ENCODE measurements around the gene ITGA3. TPM values are rescaled to one million over a fixed set of nuclear protein-coding genes. Genes with fewer than 3 reads are reported as not detected.
A peak's percentile ranks its signal among the peaks of the same experiment; 100 is the strongest.

ITGA3 gene
- total RNA-seq, 1 experiment from 2014 or later = 392 TPM

GRCh38 chr17:50111673-50112655 lies 56.1 kb downstream of the ITGA3 start:
- H3K4me2 ChIP-seq (ENCODE audit: low read length) = no peak overlapping the region
- H3K9me2 ChIP-seq (ENCODE audit: insufficient read depth) = no peaks in the 10 kb centered on the region
- H3K9me3 ChIP-seq (ENCODE audit: control insufficient read depth in 1 of 2, insufficient read depth in 1 of 2, low read depth in 1 of 2, low read length in 2 of 2) = no peaks in the 10 kb centered on the region
- H3K27ac ChIP-seq (ENCODE audit: low read depth, low read length) = 0 out of 2 replicates have a peak overlapping the region, but pooled peaks have one; percentile 19
- BruUV-seq (replicated peaks) = no TSS peak
- H3K27me3 ChIP-seq (ENCODE audit: insufficient read depth, low read length) = no peaks in the 10 kb centered on the region
- DNase-seq (ENCODE audit: low read depth, low spot score) = no peak
- ChIA-PET CTCF (interaction anchor here (0.9 to 1.6 kb wide), 3 partner anchors 12 to 49 kb away, joined by 3 to 10 read pairs (median 3); partner anchors contain the start of gene PDK2), POLR2A (interaction anchor here (0.8 kb wide), 1 partner anchor 12 kb away, joined by 3 read pairs; no protein-coding TSS in a partner anchor), RAD21 (ENCODE audit: low non-redundant PET in 1 of 2, low total read pairs in 2 of 2, uncharacterized antibody in 2 of 2, unreplicated experiment in 2 of 2) (no interaction called here)
- no peak overlapping the region for H3K4me3 ChIP-seq (replicated peaks in 1 of 2; ENCODE audit: low read depth in 1 of 2, low read length in 2 of 2)
- ATAC-seq = no peak
- no peaks in the 10 kb centered on the region for H3K79me2 ChIP-seq (ENCODE audit: insufficient read depth, low read length)
- H3K36me3 ChIP-seq (ENCODE audit: control insufficient read depth in 1 of 2, insufficient read depth in 2 of 2, low read length in 2 of 2) = peaks cover 0 to 5% of the 10 kb centered on the region in 2 experiments; a peak in 1 of 4 replicates
- peaks cover 6 to 22% of the 10 kb centered on the region in 2 experiments; a peak in 3 of 4 replicates for H3K4me1 ChIP-seq (ENCODE audit: control insufficient read depth in 1 of 2, insufficient read depth in 2 of 2, low read length in 2 of 2)
- TF ChIP-seq EZH2 (IDR thresholded peaks at IDR 0.05) (no peak), RAD21 (IDR thresholded peaks at IDR 0.05; ENCODE audit: low read depth) (no peak), SP1 (IDR thresholded peaks at IDR 0.05; ENCODE audit: low read depth) (no peak), FOSL1 (IDR thresholded peaks at IDR 0.05; ENCODE audit: low read depth) (no peak), ATF3 (IDR thresholded peaks at IDR 0.05) (no peak), YY1 (IDR thresholded peaks at IDR 0.05; ENCODE audit: extremely low read depth, insufficient replicate concordance, low read depth, low read length) (no peak), CBX3 (IDR thresholded peaks at IDR 0.05; ENCODE audit: low read depth) (no peak), POLR2A (IDR thresholded peaks at IDR 0.05; ENCODE audit: borderline replicate concordance, extremely low read depth, insufficient read depth, insufficient read length) (no peak), EGR1 (IDR thresholded peaks at IDR 0.05; ENCODE audit: low read depth) (no peak), ZNF274 (IDR thresholded peaks at IDR 0.05; ENCODE audit: low read depth, low read length) (no peak), JUND (IDR thresholded peaks at IDR 0.05) (no peak), SRF (IDR thresholded peaks at IDR 0.05; ENCODE audit: low read depth) (no peak), CTCF (IDR thresholded peaks at IDR 0.05 in 2 of 3, conservative IDR thresholded peaks at IDR 0.05 in 1 of 3; ENCODE audit: borderline replicate concordance in 1 of 3, insufficient read depth in 1 of 3, low read depth in 2 of 3, low read length in 2 of 3) (no peak; a peak in 1 of 6 replicates), ELF1 (IDR thresholded peaks at IDR 0.05; ENCODE audit: borderline replicate concordance, low read depth) (no peak), SIN3A (IDR thresholded peaks at IDR 0.05; ENCODE audit: low read depth) (no peak)
- no peak overlapping the region for H3K9ac ChIP-seq (ENCODE audit: low read length)
- no peaks in the 10 kb centered on the region for H4K20me1 ChIP-seq (ENCODE audit: insufficient read depth)
- intact Hi-C loops (cut with micrococcal nuclease) = no loop called here
- no peak overlapping the region for H2AFZ ChIP-seq (ENCODE audit: low read depth, low read length, poor library complexity, severe bottlenecking)
